ENCODE results near the gene GLYR1.

The GLYR1 gene

GRCh38 chr16:4847774-4848587 is 893 bp upstream of the GLYR1 start:
- DNase-seq (ENCODE audit: insufficient read length, low spot score), result no peak
- no peak for FAIRE-seq
- no peak for TF ChIP-seq CTCF (IDR thresholded peaks at IDR 0.05; ENCODE audit: insufficient read depth, missing control alignments)

GRCh38 chr16:4846503-4846900 is 586 bp downstream of the GLYR1 start:
- DNase-seq (ENCODE audit: insufficient read length, low spot score), result no peak
- TF ChIP-seq CTCF (IDR thresholded peaks at IDR 0.05; ENCODE audit: insufficient read depth, missing control alignments), result no peak
- no peak for FAIRE-seq

- no peak for FAIRE-seq
- DNase-seq (ENCODE audit: insufficient read length, low spot score), result no peak
- no peak for TF ChIP-seq CTCF (IDR thresholded peaks at IDR 0.05; ENCODE audit: insufficient read depth, missing control alignments)
Measured at GRCh38 chr16:4840984-4841383, 6.1 kb downstream of the GLYR1 start.

- no peak for FAIRE-seq
- TF ChIP-seq CTCF (IDR thresholded peaks at IDR 0.05; ENCODE audit: insufficient read depth, missing control alignments), result no peak
Measured at GRCh38 chr16:4839942-4840341, 7.1 kb downstream of the GLYR1 start.

GRCh38 chr16:4837733-4838501 is 9.2 kb downstream of the GLYR1 start:
- DNase-seq (ENCODE audit: insufficient read length, low spot score) (no peak), FAIRE-seq (no peak)
- no peak for TF ChIP-seq CTCF (IDR thresholded peaks at IDR 0.05; ENCODE audit: insufficient read depth, missing control alignments)

More at GRCh38 chr16:4839942-4840341, 7.1 kb downstream of the GLYR1 start:
- DNase-seq (ENCODE audit: insufficient read length, low spot score), result no peak

- no peak for FAIRE-seq
Measured at GRCh38 chr16:4836727-4837126, 10.4 kb downstream of the GLYR1 start.

More at GRCh38 chr16:4836727-4837126, 10.4 kb downstream of the GLYR1 start:
- no peak for TF ChIP-seq CTCF (IDR thresholded peaks at IDR 0.05; ENCODE audit: insufficient read depth, missing control alignments)
- no peak for DNase-seq (ENCODE audit: insufficient read length, low spot score)
